SKM-1 treated with dmso at 0.1 percent for 144 hours (cell line): ENCODE measurements around the gene PRRT2.
A peak's percentile ranks its signal among the peaks of the same experiment; 100 is the strongest.

Experiments used
- DNase-seq: peaks from one replicate; lab custom pipeline; 2025; ENCODE audit not compliant: unreplicated experiment; lab: John Stamatoyannopoulos, UW

Gene PRRT2

GRCh38 chr16:29860218-29860617 is 48.2 kb downstream of the PRRT2 start:
- DNase-seq = no peak

DNA sequence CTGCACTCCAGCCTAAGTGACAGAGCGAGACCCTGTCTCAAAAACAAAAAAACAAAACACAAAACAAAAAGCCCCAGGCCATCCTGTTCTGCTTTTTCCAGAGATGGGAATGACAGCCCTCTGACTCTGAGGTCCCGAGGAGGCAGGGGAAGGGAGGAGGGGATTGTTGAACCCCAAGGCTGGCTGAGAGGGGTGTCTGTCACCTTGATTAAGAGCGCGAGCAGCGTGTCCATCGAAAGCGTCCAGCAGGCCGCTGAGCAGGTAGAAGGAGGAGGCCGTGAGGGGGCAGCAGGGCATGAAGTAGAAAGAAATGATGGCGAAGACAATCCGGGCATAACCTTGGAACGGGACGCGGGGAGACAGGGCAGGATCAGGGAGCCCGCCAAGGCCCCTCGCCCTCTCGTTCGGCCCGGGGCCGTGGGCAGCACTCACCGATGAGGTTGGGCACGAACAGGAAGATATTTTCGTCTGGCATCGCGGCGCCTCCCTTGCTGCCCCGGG is 50.4 kb downstream of the PRRT2 start:
- no peak for DNase-seq

- peak; percentile 97 for DNase-seq
These were observed 51.1 kb downstream of the PRRT2 start, which contains the start of gene CDIPT for GRCh38 chr16:29862884-29863668. Gene CDIPT, minus strand, starts transcription at chr16:29863226. Its CDS starts 369 bp downstream, at chr16:29862857.

GRCh38 chr16:29863669-29863984 is 51.6 kb downstream of the PRRT2 start:
- no peak for DNase-seq

- no peak for DNase-seq
These were observed 52.2 kb downstream of the PRRT2 start for GRCh38 chr16:29864205-29864604.
